ENCODE measurements around the gene EIF4G3. TPM values are rescaled to one million over a fixed set of nuclear protein-coding genes. Genes with fewer than 3 reads are reported as not detected.
"Not testable (repeated sequence)": the region's sequence is repeated elsewhere in the genome, so short reads cannot be mapped to it uniquely, and the experiment has no call there.

The EIF4G3 gene
- total RNA-seq, 1 experiment from 2014 or later, result 86.8 TPM

GRCh38 chr1:21028520-21029145 is 148.1 kb downstream of the EIF4G3 start:
- Histone ChIP-seq H3K4me1 (ENCODE audit: insufficient read depth, low read length, poor library complexity, severe bottlenecking) (peaks cover 6% of the 10 kb centered on the region), H3K36me3 (ENCODE audit: insufficient read depth, low read length, poor library complexity, severe bottlenecking) (no peaks in the 10 kb centered on the region), H3K27me3 (replicated peaks; ENCODE audit: insufficient read depth, low read depth, low read length, poor library complexity) (no peaks in the 10 kb centered on the region), H3K4me3 (ENCODE audit: low read depth, low read length, poor library complexity, severe bottlenecking) (no peak overlapping the region), H3K9me3 (ENCODE audit: low read depth, low read length, poor library complexity, severe bottlenecking) (no peaks in the 10 kb centered on the region), H3K27ac (ENCODE audit: low read depth, low read length, poor library complexity, severe bottlenecking) (no peak overlapping the region)
- no peak for TF ChIP-seq EZH2 (IDR thresholded peaks at IDR 0.05; ENCODE audit: borderline replicate concordance, low read depth, low read length, poor library complexity, severe bottlenecking)
- TF ChIP-seq, protein P1, sequence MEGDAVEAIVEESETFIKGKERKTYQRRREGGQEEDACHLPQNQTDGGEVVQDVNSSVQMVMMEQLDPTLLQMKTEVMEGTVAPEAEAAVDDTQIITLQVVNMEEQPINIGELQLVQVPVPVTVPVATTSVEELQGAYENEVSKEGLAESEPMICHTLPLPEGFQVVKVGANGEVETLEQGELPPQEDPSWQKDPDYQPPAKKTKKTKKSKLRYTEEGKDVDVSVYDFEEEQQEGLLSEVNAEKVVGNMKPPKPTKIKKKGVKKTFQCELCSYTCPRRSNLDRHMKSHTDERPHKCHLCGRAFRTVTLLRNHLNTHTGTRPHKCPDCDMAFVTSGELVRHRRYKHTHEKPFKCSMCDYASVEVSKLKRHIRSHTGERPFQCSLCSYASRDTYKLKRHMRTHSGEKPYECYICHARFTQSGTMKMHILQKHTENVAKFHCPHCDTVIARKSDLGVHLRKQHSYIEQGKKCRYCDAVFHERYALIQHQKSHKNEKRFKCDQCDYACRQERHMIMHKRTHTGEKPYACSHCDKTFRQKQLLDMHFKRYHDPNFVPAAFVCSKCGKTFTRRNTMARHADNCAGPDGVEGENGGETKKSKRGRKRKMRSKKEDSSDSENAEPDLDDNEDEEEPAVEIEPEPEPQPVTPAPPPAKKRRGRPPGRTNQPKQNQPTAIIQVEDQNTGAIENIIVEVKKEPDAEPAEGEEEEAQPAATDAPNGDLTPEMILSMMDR (conservative IDR thresholded peaks at IDR 0.05; ENCODE audit: low read depth, low read length), result no peak
- intact Hi-C loops (cut with micrococcal nuclease; ENCODE audit: unreplicated experiment), result no loop called here
- ChIA-PET POLR2A (ENCODE audit: low non-redundant PET) (no interaction called here), CTCF (no interaction called here)
- no peak for DNase-seq (ENCODE audit: low spot score)
- no TSS peak for BruUV-seq (replicated peaks)

- Histone ChIP-seq H3K4me3 (ENCODE audit: low read depth, low read length, poor library complexity, severe bottlenecking) (no peak overlapping the region), H3K27me3 (replicated peaks; ENCODE audit: insufficient read depth, low read depth, low read length, poor library complexity) (no peaks in the 10 kb centered on the region), H3K36me3 (ENCODE audit: insufficient read depth, low read length, poor library complexity, severe bottlenecking) (no peaks in the 10 kb centered on the region), H3K4me1 (ENCODE audit: insufficient read depth, low read length, poor library complexity, severe bottlenecking) (peaks cover 8% of the 10 kb centered on the region), H3K27ac (ENCODE audit: low read depth, low read length, poor library complexity, severe bottlenecking) (no peak overlapping the region), H3K9me3 (ENCODE audit: low read depth, low read length, poor library complexity, severe bottlenecking) (no peaks in the 10 kb centered on the region)
- CTCF ChIA-PET, result no interaction called here
- TF ChIP-seq, protein P1 (conservative IDR thresholded peaks at IDR 0.05; ENCODE audit: low read depth, low read length), result no peak
- no peak for TF ChIP-seq EZH2 (IDR thresholded peaks at IDR 0.05; ENCODE audit: borderline replicate concordance, low read depth, low read length, poor library complexity, severe bottlenecking)
- POLR2A ChIA-PET (ENCODE audit: low non-redundant PET), result no interaction called here
- DNase-seq (ENCODE audit: low spot score), result no peak
- BruUV-seq (replicated peaks), result no TSS peak
- intact Hi-C loops (cut with micrococcal nuclease; ENCODE audit: unreplicated experiment), result no loop called here
Measured at GRCh38 chr1:21027805-21028204, 148.9 kb downstream of the EIF4G3 start.

DNA sequence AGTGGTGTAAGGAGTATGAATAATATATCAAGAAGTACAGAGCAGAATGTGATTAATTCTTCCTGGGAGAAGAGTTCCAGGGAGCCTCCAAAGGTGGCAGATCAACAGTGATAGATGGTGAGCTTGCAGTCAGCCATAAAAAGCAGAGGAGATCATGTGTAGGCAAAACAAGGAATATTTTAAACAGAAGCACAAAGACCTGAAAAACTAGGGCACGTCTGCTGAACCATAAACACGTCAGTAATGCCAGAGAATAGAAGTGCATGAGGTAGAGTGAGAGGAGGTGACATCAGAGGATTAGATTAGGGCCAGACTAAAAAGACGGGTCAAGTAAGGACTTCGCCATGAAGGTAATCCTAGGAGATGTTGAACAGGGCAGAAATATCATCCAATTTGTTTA is 151.8 kb downstream of the EIF4G3 start:
- H3K27ac ChIP-seq (ENCODE audit: low read depth, low read length, poor library complexity, severe bottlenecking), result peak overlapping the region; percentile 18
- H3K4me1 ChIP-seq (ENCODE audit: insufficient read depth, low read length, poor library complexity, severe bottlenecking), result peaks cover 27% of the 10 kb centered on the region
- DNase-seq (ENCODE audit: low spot score), result no peak
- TF ChIP-seq EZH2 (IDR thresholded peaks at IDR 0.05; ENCODE audit: borderline replicate concordance, low read depth, low read length, poor library complexity, severe bottlenecking), result no peak
- TF ChIP-seq, protein P1 (conservative IDR thresholded peaks at IDR 0.05; ENCODE audit: low read depth, low read length), result no peak
- ChIA-PET POLR2A (ENCODE audit: low non-redundant PET) (no interaction called here), CTCF (no interaction called here)
- no peaks in the 10 kb centered on the region for H3K9me3 ChIP-seq (ENCODE audit: low read depth, low read length, poor library complexity, severe bottlenecking)
- no TSS peak for BruUV-seq (replicated peaks)
- intact Hi-C loops (cut with micrococcal nuclease; ENCODE audit: unreplicated experiment), result no loop called here
- H3K36me3 ChIP-seq (ENCODE audit: insufficient read depth, low read length, poor library complexity, severe bottlenecking), result no peaks in the 10 kb centered on the region
- no peak overlapping the region for H3K4me3 ChIP-seq (ENCODE audit: low read depth, low read length, poor library complexity, severe bottlenecking)
- no peaks in the 10 kb centered on the region for H3K27me3 ChIP-seq (replicated peaks; ENCODE audit: insufficient read depth, low read depth, low read length, poor library complexity)

DNA sequence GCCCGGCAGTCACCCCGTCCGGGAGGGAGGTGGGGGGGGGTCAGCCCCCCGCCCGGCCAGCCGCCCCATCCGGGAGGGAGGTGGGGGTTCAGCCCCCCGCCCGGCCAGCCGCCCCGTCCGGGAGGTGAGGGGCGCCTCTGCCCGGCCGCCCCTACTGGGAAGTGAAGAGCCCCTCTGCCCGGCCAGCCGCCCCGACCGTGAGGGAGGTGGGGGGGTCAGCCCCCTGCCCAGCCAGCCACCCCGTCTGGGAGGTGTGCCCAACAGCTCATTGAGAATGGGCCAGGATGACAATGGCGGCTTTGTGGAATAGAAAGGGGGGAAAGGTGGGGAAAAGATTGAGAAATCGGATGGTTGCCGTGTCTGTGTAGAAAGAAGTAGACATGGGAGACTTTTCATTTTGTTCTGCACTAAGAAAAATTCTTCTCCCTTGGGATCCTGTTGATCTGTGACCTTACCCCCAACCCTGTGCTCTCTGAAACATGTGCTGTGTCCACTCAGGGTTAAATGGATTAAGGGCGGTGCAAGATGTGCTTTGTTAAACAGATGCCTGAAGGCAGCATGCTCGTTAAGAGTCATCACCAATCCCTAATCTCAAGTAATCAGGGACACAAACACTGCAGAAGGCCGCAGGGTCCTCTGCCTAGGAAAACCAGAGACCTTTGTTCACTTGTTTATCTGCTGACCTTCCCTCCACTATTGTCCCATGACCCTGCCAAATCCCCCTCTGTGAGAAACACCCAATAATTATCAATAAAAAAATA is 152.4 kb downstream of the EIF4G3 start:
- POLR2A ChIA-PET (ENCODE audit: low non-redundant PET); H3K9me3 ChIP-seq (ENCODE audit: low read depth, low read length, poor library complexity, severe bottlenecking); DNase-seq (ENCODE audit: low spot score); intact Hi-C loops (cut with micrococcal nuclease; ENCODE audit: unreplicated experiment); CTCF ChIA-PET; BruUV-seq (replicated peaks); H3K36me3 ChIP-seq (ENCODE audit: insufficient read depth, low read length, poor library complexity, severe bottlenecking); H3K4me3 ChIP-seq (ENCODE audit: low read depth, low read length, poor library complexity, severe bottlenecking); H3K27me3 ChIP-seq (replicated peaks; ENCODE audit: insufficient read depth, low read depth, low read length, poor library complexity); H3K27ac ChIP-seq (ENCODE audit: low read depth, low read length, poor library complexity, severe bottlenecking): not testable (repeated sequence)
- H3K4me1 ChIP-seq (ENCODE audit: insufficient read depth, low read length, poor library complexity, severe bottlenecking), result peaks cover 27% of the 10 kb centered on the region

Measured in A673 (cell line).